Skeletal muscle tissue (tissue), 4 donors: ENCODE results near the gene NMUR1. TPM values are rescaled to one million over a fixed set of nuclear protein-coding genes. Genes with fewer than 3 reads are reported as not detected.
"Not testable (repeated sequence)": the region's sequence is repeated elsewhere in the genome, so short reads cannot be mapped to it uniquely, and the experiment has no call there.

Experiments used
- H3K27ac ChIP-seq: one replicate; pipeline ENCODE4 v1.7.0; 2013; ENCODE audit warnings: mild to moderate bottlenecking, low read depth, low read length, inconsistent platforms
- H3K27me3 ChIP-seq, 3 donors: one replicate each; pipeline ENCODE4 v1.7.0; 2013; ENCODE audit warnings: low read length in 3 of 3; ENCODE audit not compliant: control insufficient read depth in 3 of 3, insufficient read depth in 3 of 3
- H3K36me3 ChIP-seq, 3 donors: one replicate each; pipeline ENCODE4 v1.7.0; 2013; ENCODE audit warnings: low read length in 3 of 3; ENCODE audit not compliant: control insufficient read depth in 3 of 3, insufficient read depth in 3 of 3
- H3K4me1 ChIP-seq, 3 donors: one replicate each; pipeline ENCODE4 v1.7.0; 2013; ENCODE audit warnings: low read length in 3 of 3, mild to moderate bottlenecking in 3 of 3; ENCODE audit not compliant: control insufficient read depth in 3 of 3, insufficient read depth in 3 of 3
- H3K4me3 ChIP-seq, 3 donors: one replicate each; pipeline ENCODE4 v1.7.0; 2013; ENCODE audit warnings: low read length in 3 of 3
- H3K9ac ChIP-seq, 3 donors: one replicate each; pipeline ENCODE4 v1.7.0; 2013; ENCODE audit warnings: low read length in 3 of 3, mild to moderate bottlenecking in 3 of 3, moderate library complexity in 2 of 3, low read depth in 1 of 3
- H3K9me3 ChIP-seq, 3 donors: one replicate each; pipeline ENCODE4 v1.7.0; 2013; ENCODE audit warnings: low read length in 3 of 3; ENCODE audit not compliant: control insufficient read depth in 3 of 3
- total RNA-seq: library from RNA; depleted of rRNA; stranded (reverse); fragments of >200 nt; gene quantifications from one replicate; pipeline ENCODE4 v1.2.3, GENCODE V29; 2014
- donor health status: Osteomylitis.

The NMUR1 gene
- total RNA-seq, 1 donor from 2014 or later = 0.52 TPM

- no peak overlapping the region for H3K4me3 ChIP-seq
- no peaks in the 10 kb centered on the region for H3K27me3 ChIP-seq
- no peak overlapping the region for H3K9ac ChIP-seq
- no peak overlapping the region for H3K27ac ChIP-seq
- no peaks in the 10 kb centered on the region for H3K36me3 ChIP-seq
- no peaks in the 10 kb centered on the region for H3K4me1 ChIP-seq
- H3K9me3 ChIP-seq = no peaks in the 10 kb centered on the region
Measured at GRCh38 chr2:231568785-231569435, 38.7 kb upstream of the NMUR1 start.

DNA sequence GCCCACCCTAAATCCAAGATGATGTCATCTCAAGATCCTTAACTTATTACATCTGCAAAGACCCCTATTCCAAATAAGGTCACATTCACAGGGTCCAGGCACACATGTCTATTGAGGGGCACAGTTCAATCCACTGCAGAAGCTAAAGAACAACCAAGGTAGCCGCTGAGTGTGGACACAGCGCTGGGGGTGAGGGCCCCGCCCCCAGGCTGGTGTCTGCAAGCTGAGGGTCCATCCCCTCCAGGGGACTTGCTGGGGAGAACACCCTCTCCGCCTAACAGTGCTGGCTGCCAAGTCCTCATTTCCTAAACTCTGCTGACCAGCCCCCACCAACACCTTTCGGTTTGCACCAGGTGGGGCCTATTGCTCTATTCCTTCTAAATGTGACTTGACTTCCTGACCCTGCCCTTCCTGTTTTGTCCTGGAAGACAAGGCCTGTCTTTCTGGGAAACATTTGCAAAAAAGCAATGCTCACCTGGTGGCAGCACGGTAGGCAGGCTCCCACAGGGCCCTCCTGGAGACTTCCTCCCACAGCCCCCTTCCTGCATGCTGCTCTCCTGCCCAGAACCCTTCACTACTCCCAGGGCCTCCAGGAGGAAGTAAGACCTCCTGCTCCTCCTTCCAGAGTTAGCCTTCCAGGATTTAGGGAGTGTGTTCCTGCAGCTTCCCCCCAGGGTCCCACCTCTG, 38.0 kb upstream of the NMUR1 start:
- Histone ChIP-seq H3K9ac (no peak overlapping the region), H3K4me1 (no peaks in the 10 kb centered on the region), H3K27me3 (no peaks in the 10 kb centered on the region), H3K9me3 (no peaks in the 10 kb centered on the region), H3K27ac (no peak overlapping the region), H3K4me3 (no peak overlapping the region), H3K36me3 (no peaks in the 10 kb centered on the region)

DNA sequence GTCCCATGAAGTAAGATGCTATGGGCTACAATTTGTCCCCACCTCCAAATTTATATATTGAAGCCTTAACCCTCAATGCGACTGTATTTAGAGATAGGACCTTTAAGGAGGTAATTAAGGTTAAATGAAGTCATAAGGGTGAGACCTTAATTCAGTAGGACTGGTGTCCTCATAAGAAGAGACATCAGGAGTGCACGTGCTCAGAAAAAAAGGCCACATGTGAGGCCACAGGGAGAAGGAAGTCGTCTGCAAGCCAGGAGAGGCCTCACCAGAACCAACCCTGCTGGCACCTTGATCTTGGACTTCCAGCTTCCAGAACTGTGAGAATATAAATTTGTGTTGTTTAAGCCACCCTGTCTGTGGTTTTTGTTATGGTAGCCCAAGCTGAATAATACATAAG, 36.9 kb upstream of the NMUR1 start:
- H3K27me3 ChIP-seq = no peaks in the 10 kb centered on the region
- no peak overlapping the region for H3K27ac ChIP-seq
- no peaks in the 10 kb centered on the region for H3K4me1 ChIP-seq
- H3K9me3 ChIP-seq = no peaks in the 10 kb centered on the region
- no peaks in the 10 kb centered on the region for H3K36me3 ChIP-seq
- no peak overlapping the region for H3K9ac ChIP-seq
- H3K4me3 ChIP-seq = no peak overlapping the region

- Histone ChIP-seq H3K9ac (no peak overlapping the region), H3K27me3 (no peaks in the 10 kb centered on the region), H3K27ac (no peak overlapping the region)
Measured at GRCh38 chr2:231565887-231566594, 35.8 kb upstream of the NMUR1 start.

DNA sequence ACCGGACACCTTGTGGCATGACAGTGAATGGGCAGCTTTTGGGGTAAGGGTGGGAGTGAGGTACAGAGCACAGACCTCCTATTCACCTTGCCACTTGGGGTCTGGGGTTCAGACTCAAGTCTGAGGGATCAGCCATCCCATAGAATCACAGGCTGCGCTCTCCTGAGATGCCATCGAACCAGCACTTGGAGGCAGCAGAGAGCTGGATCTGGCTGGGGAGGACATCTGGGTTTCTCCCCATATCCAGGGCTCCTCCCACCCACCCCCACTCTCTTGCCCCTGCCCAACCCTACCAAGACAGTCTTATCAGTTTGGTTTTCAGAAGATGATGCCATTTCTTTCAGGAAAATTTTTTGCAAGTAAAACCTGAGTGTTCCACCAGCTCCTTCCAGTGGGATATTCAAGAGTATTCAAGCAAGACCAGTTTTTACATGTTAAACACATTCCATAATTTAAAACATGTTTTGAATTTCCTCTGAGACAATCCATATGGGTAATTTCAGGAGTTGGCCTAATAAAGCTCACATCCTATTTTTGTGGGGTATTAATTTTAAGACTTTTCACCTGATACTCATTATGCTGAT, 33.2 kb upstream of the NMUR1 start:
- H3K9ac ChIP-seq = no peak overlapping the region
- no peak overlapping the region for H3K4me3 ChIP-seq
- H3K9me3 ChIP-seq = no peaks in the 10 kb centered on the region
- H3K4me1 ChIP-seq = no peaks in the 10 kb centered on the region
- H3K36me3 ChIP-seq = no peaks in the 10 kb centered on the region
- H3K27me3 ChIP-seq = no peaks in the 10 kb centered on the region
- no peak overlapping the region for H3K27ac ChIP-seq

More at GRCh38 chr2:231565887-231566594, 35.8 kb upstream of the NMUR1 start:
- no peaks in the 10 kb centered on the region for H3K36me3 ChIP-seq
- no peaks in the 10 kb centered on the region for H3K4me1 ChIP-seq
- H3K9me3 ChIP-seq = no peaks in the 10 kb centered on the region
- H3K4me3 ChIP-seq = no peak overlapping the region

- Histone ChIP-seq H3K9ac (peak overlapping the region in 2 of 3 donors; percentile 33 to 70), H3K9me3 (peaks cover 0 to 1% (median 0%) of the 10 kb centered on the region in 3 donors), H3K27me3 (no peaks in the 10 kb centered on the region), H3K27ac (peak overlapping the region; percentile 33), H3K36me3 (no peaks in the 10 kb centered on the region), H3K4me1 (peaks cover 12 to 19% (median 15%) of the 10 kb centered on the region in 3 donors), H3K4me3 (peak overlapping the region in 1 of 3 donors; percentile 21)
Measured at GRCh38 chr2:231557571-231558217, 27.4 kb upstream of the NMUR1 start.

- Histone ChIP-seq H3K27ac (no peak overlapping the region), H3K4me1 (peaks cover 12 to 19% (median 15%) of the 10 kb centered on the region in 3 donors), H3K27me3 (no peaks in the 10 kb centered on the region), H3K9me3 (peaks cover 0 to 1% (median 0%) of the 10 kb centered on the region in 3 donors), H3K36me3 (no peaks in the 10 kb centered on the region), H3K4me3 (no peak overlapping the region), H3K9ac (no peak overlapping the region)
Measured at GRCh38 chr2:231556981-231557380, 26.7 kb upstream of the NMUR1 start.

- H3K27me3 ChIP-seq, H3K4me3 ChIP-seq, H3K27ac ChIP-seq, H3K9me3 ChIP-seq, H3K9ac ChIP-seq, H3K36me3 ChIP-seq: not testable (repeated sequence)
- peaks cover 12 to 19% (median 15%) of the 10 kb centered on the region in 3 donors for H3K4me1 ChIP-seq
Measured at GRCh38 chr2:231556496-231556895, 26.3 kb upstream of the NMUR1 start.

DNA sequence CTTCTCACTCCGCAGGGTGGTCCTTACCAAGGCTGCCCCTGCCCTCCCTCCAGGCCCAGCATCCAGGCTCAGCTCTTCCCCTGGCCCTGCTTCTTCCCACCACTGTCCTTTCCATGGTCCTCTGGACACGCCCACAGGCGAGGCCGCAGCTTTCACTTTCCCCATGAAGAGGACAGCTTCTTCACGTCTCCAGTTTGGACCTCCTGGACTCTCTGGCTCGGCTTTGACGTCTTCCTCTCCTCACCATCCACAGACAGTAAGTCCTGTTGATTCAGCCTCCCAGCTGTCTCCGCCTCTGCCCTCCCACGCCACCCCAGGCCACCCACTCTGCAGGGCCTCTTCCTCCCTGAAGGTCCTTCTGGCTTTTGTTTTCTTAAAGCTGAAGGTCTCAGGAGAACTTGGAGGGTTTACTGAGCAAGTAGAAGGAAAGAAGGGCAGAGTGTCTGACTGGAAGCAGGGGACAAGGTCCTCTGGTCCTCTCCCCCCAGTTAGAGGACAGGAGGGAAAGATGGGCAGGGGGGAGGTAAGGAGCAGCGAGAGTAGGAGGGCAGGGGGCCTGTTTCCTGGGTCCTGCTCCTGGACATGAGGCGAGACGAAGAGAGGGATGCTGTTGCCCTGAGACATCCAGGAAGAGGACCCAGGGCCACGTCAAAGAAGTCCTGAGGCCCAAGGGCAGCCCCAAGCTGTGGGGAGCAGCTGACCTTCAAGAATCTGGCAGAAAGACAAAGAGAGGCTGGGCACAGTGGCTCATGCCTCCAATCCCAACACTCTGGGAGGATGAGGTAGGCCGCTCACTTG, 24.7 kb upstream of the NMUR1 start:
- no peaks in the 10 kb centered on the region for H3K27me3 ChIP-seq
- H3K27ac ChIP-seq = peak overlapping the region; percentile 66
- peak overlapping the region; percentile 24 to 52 (median 27) for H3K4me3 ChIP-seq
- H3K36me3 ChIP-seq = no peaks in the 10 kb centered on the region
- H3K9me3 ChIP-seq = peaks cover 0 to 1% (median 0%) of the 10 kb centered on the region in 3 donors
- H3K9ac ChIP-seq = peak overlapping the region; percentile 32 to 71 (median 54)
- peaks cover 12 to 19% (median 15%) of the 10 kb centered on the region in 3 donors for H3K4me1 ChIP-seq
